NAMALWA (cell line): ENCODE results near the gene TARBP1.
A peak's percentile ranks its signal among the peaks of the same experiment; 100 is the strongest.
"Not testable (repeated sequence)": the region's sequence is repeated elsewhere in the genome, so short reads cannot be mapped to it uniquely, and the experiment has no call there.

Source experiments
- DNase-seq: peaks from one replicate; pipeline ENCODE4 v3.0.0-alpha.2; 2015; ENCODE audit warnings: low spot score

Gene TARBP1

GRCh38 chr1:234395297-234395696, 83.7 kb downstream of the TARBP1 start:
- no peak for DNase-seq

GRCh38 chr1:234393190-234393589, 85.8 kb downstream of the TARBP1 start:
- no peak for DNase-seq

DNA sequence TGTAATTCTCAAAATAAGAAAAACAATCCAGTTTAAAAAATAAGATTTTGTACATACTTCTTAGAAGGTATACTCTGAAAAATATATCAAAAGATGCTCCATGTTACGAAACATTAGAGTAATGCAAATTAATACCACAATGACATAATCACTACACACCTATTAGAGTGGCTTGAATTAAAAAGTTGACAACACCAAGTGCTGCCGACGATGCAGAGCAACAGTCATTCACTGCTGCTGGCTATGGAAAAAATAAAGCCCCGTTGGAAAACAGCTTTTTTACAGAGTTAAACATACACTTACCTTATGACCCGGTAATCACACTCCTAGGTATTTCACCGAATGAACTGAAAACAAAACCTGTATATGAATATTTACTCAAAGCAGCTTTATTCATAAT, 90.9 kb downstream of the TARBP1 start:
- no peak for DNase-seq

DNA sequence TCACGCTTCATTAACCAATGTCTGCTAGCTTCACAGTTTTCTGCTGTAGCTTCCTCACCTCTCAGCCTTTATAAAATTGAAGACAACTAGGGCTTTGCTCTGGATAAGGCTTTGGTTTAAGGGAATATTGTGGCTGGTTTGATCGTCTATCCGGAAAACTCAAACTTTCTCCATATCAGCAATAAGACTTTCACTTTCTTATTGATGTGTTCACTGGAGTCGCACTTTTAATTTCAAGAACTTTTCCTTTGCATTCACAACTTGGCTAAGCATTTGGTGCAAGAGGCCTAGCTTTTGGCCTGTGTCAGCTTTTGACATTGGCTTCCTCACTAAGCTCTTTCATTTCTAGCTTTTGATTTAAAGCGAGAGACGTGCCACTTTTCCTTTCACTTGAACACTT, 92.9 kb downstream of the TARBP1 start:
- DNase-seq, result no peak

- no peak for DNase-seq
Observed at GRCh38 chr1:234381699-234382555, 97.1 kb downstream of the TARBP1 start.

GRCh38 chr1:234379591-234380109, 99.3 kb downstream of the TARBP1 start:
- DNase-seq, result not testable (repeated sequence)

- DNase-seq, result no peak
Observed at GRCh38 chr1:234375672-234376071, 103.3 kb downstream of the TARBP1 start.

GRCh38 chr1:234373959-234374254, 105.1 kb downstream of the TARBP1 start:
- no peak for DNase-seq

GRCh38 chr1:234373064-234373958, 105.7 kb downstream of the TARBP1 start, which contains the start of gene COA6:
Gene COA6 (plus strand): TSS chr1:234373456. CDS start chr1:234373467, 11 bp downstream.
- DNase-seq, result peak; percentile 99

- DNase-seq, result no peak
Observed at GRCh38 chr1:234372011-234372757, 106.8 kb downstream of the TARBP1 start.

DNA sequence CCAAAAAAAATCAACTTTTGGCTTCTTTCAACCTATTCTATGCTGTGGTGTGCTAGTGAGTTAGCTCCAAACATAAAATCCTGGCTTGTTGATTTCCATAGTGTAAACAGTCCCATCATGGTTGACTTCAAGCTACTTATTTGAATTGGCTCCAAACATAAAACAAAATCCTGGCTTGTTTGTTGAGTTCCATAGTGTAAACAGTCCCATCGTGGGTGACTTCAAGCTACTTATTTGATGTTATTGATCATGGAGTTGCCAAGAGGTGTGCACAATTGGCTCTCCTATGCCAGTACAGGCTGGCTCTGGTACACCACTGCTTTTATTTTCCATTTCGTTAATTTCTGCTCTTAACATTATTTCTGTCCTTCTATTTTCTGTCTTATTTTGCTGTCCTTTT, 107.6 kb downstream of the TARBP1 start:
- no peak for DNase-seq

DNA sequence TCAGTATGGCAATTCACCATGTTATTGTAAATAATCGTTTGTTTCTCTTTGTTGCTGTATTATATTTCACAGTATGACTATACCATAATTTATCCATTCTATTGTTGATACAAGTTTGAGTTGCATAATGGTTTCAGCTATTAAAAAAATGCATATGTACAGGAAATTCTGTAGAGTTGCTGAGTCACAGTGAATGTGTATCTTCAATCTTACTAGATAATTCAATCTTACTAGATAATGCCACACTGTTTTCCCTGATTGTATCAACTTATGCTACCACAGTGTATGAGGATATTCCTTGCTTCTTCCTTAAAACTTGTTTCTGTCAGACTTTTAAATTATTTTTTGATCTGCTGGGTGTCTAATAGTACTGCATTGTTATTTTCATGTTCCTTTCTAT, 109.2 kb downstream of the TARBP1 start:
- DNase-seq, result no peak

DNA sequence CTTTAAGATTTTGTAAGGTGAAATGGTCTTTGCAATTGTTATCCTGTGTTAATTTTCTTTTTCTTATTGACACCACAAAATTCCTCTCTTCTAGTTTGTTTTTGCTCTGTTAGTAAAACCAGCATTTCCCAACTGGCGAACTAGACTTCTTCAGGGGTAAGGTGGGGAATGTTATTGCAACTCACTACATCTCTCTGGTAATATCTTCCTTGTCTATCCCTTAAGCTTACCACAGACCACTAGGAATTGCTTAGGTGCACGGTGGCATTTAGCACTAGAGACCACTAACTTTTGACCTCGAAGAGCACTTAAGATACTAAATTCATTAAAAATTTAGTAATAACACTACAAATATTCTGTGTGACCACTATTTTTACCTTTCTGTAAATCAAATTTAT, 109.9 kb downstream of the TARBP1 start:
- DNase-seq, result no peak

DNA sequence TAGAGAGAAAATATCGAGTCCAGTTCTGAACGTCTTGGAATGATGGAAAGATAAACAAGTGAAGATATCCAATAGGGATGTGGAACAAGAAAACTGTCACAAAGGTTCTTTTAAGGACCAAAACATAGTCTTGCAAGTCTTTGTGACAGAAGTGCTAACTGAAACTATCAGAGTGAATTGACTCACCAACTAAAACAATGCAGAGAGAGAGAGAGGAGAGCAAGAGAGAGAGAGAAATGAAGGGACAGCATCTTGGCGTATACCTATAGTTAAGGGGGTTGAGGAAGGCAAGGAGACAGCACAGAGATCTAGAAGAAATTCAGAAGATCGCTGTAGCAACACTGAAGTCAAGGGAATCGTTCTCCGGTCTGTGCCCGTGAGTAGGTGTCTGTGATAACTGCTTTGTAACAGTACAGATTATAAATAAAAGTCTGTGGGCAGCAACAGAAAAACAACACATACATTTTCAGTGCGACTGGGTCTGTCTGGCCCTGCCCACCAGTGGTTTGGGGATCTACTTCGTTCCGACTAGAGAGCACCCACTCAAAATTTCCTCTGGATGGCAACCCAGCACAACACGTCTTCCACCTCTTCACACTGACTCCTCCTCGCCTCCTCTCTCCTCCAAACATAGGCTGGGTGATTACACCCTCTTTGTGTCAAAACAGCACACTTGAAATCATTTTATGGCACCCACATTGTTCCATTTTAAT, 110.5 kb downstream of the TARBP1 start:
- DNase-seq, result no peak

DNA sequence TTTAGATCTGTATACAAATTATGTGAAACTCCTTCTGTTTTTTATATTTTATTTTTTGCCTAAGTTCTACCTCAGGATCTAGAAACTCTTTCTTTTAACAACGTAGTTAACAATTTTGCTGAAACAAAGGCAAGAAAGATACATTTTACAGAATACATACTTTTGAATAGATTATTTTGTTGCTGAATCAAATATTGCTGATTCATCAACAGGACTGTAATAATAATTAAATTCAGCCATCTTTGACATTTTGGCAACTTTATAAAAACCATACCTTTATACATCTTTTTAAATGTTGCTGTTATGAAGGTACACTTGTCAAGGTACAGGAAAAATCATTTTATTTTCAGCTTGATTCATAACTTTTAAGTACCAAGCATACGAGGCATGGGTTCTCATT, 116.4 kb downstream of the TARBP1 start:
- no peak for DNase-seq

GRCh38 chr1:234361102-234361603, 117.8 kb downstream of the TARBP1 start:
- no peak for DNase-seq

DNA sequence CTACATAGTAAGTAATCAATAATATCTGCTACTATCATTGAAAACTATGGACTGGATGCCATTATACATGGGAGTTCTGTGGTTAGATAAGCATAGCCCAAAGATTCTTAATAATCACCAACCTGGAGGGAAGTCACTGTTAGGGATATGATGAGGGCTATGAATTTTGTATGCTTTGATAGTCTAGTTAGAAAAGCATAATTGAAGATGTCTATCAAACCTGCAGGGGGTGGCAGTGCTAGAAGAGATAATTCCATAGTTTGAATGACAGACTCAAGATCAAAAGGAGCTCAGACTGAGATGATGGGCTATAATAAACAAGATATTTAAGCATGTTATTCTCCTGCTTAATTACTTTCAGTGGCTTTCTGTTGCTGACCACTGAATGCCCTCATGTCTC, 121.1 kb downstream of the TARBP1 start:
- no peak for DNase-seq

DNA sequence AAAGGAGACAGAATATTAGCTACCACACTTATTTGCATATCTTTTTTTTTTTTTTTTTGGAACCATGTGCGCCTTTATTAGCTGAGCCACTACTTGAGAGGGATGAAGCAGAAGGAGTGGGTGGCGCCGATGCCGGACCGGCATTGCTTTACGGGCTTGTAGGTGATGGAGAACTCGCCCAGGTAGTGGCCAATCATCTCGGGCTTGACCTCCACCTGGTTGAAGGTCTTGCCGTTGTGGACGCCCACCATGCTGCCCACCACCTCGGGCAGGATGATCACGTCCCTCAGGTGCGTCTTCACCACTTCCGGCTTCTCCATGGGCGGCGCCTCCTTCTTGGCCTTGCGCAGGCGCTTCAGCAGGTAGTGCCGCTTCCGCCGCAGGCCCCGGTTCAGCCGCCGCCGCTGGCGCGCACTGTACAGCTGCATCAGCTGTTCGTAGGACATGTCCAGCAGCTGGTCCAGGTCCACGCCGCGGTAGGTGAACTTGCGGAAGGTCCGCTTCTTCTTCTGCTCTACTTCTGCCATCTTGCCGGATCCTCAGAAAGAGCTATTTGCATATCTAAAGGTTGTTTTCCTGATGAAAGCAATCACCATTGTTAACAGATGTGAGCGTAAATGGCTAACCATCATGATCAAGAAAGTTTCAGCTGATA, 122.2 kb downstream of the TARBP1 start:
- not testable (repeated sequence) for DNase-seq

- DNase-seq, result no peak
Observed at GRCh38 chr1:234355782-234356510, 123.0 kb downstream of the TARBP1 start.

- DNase-seq, result no peak
Observed at GRCh38 chr1:234348964-234349363, 130.0 kb downstream of the TARBP1 start.
